Stimulated activated CD8-positive, alpha-beta memory T cell treated with anti-CD3 and anti-CD28 coated beads, Interleukin-4, amount 100 ng/mL, for 4 hours (primary cell): ENCODE measurements around the gene ZIC4.

Experiments used
- DNase-seq, 2 donors: peaks; one replicate each; pipeline ENCODE4 v3.0.0-alpha.2; 2020; ENCODE audit warnings: low read depth in 2 of 2, low spot score in 1 of 2

ZIC4 gene

GRCh38 chr3:147418371-147418781 is 12.0 kb upstream of the ZIC4 start:
- no peak for DNase-seq

GRCh38 chr3:147417551-147418295 is 11.4 kb upstream of the ZIC4 start:
- no peak for DNase-seq

GRCh38 chr3:147416931-147417330 is 10.6 kb upstream of the ZIC4 start:
- no peak for DNase-seq

GRCh38 chr3:147415874-147416273 is 9.5 kb upstream of the ZIC4 start:
- no peak for DNase-seq

- no peak for DNase-seq
Measured at GRCh38 chr3:147415286-147415685, 8.9 kb upstream of the ZIC4 start.

GRCh38 chr3:147414390-147415138 is 8.2 kb upstream of the ZIC4 start:
- no peak for DNase-seq

GRCh38 chr3:147413686-147414389 is 7.5 kb upstream of the ZIC4 start:
- no peak for DNase-seq

GRCh38 chr3:147412917-147413685 is 6.8 kb upstream of the ZIC4 start:
- DNase-seq, result no peak

GRCh38 chr3:147412261-147412916 is 6.0 kb upstream of the ZIC4 start:
- no peak for DNase-seq

- DNase-seq, result no peak
Measured at GRCh38 chr3:147411815-147412241, 5.5 kb upstream of the ZIC4 start.

- no peak for DNase-seq
Measured at GRCh38 chr3:147411238-147411814, 5.0 kb upstream of the ZIC4 start.

- no peak for DNase-seq
Measured at GRCh38 chr3:147410526-147411237, 4.3 kb upstream of the ZIC4 start.

GRCh38 chr3:147410116-147410525 is 3.8 kb upstream of the ZIC4 start:
- no peak for DNase-seq

GRCh38 chr3:147409143-147410115 is 3.1 kb upstream of the ZIC4 start, which contains the start of gene ZIC1:
Gene ZIC1 (plus strand): TSS chr3:147409365. CDS start chr3:147410113, 748 bp downstream.
- DNase-seq, result no peak

GRCh38 chr3:147408188-147409100 is 2.1 kb upstream of the ZIC4 start:
- no peak for DNase-seq

GRCh38 chr3:147407498-147408187 is 1.3 kb upstream of the ZIC4 start:
- DNase-seq, result no peak

- no peak for DNase-seq
Measured at GRCh38 chr3:147407114-147407497, 763 bp upstream of the ZIC4 start.
